ENCODE data around the gene PREP.

- TF ChIP-seq CTCF (IDR thresholded peaks at IDR 0.05) (no peak), POLR2AphosphoS5 (IDR thresholded peaks at IDR 0.05) (peak in 1 of 3 donors; percentile 16), EP300 (IDR thresholded peaks at IDR 0.05) (no peak), POLR2A (IDR thresholded peaks at IDR 0.05) (no peak)
Measured at GRCh38 chr6:105321207-105321606, 81.7 kb downstream of the PREP start.
